Inflammatory macrophage treated with lipopolysaccharide for 1 hour (primary cell): ENCODE results near the gene SEL1L3.

Experiments
- DNase-seq, 2 donors: peaks; one replicate each; pipeline ENCODE4 v3.0.0-alpha.2; 2020 to 2022

SEL1L3 gene

DNA sequence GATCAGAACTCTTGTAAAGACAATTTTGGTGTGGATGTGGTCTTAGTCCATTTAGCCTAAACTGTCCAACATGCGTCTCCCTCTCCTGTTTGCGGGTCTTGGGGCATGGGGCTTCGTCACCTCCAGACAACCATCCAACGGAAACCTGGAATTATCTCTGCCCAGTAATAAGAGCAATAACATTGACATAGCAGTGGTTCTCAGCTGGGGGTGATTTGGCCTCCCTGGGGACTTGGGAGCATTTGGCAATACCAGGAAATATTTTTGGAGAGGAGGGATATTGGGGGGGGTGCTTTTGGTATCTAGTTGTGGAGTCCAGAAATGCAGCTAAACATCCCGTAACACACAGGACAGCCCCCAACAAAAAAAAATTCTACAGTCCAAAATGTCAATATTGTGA is 47.2 kb downstream of the SEL1L3 start:
- DNase-seq, result no peak

DNA sequence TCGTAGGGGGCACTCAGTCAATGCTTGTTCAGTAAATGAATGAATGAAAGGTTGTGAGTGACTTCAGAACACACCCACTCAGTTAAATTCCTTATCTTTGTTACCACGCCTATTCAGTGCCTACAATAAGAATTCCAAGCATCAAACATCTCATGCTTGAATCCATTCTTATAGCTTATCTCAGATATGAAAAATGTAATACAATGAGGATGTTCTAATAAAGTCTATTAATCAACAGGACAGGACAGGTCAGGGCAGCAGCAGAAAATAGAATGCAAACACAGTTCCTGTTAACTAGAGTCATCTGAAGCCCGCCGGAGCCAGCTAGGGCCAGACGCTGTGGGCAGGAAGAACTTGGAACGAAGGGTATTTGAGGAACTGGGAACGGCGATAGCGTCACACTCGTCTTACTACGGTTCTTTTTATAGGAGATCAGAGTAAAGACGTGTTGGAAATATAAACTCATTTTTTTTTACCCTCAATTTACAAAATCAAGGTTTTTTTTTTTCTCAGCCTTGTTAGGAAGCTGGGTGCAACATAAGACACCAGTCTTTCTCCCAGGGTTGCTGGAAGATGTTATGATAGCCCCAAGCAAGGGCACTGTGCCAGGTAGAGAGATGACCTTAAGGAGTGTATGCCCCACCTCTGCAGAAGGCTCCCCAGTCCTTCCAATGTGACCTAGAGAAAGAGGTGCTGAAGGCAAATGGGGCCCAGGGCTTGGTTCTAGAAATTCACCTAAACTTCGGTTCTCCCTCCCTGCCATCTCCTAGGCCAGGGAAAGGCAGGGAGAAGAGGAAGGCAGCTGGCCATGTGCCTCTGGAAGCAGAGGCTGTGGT is 48.3 kb downstream of the SEL1L3 start:
- DNase-seq, result peak; percentile 58 to 71

DNA sequence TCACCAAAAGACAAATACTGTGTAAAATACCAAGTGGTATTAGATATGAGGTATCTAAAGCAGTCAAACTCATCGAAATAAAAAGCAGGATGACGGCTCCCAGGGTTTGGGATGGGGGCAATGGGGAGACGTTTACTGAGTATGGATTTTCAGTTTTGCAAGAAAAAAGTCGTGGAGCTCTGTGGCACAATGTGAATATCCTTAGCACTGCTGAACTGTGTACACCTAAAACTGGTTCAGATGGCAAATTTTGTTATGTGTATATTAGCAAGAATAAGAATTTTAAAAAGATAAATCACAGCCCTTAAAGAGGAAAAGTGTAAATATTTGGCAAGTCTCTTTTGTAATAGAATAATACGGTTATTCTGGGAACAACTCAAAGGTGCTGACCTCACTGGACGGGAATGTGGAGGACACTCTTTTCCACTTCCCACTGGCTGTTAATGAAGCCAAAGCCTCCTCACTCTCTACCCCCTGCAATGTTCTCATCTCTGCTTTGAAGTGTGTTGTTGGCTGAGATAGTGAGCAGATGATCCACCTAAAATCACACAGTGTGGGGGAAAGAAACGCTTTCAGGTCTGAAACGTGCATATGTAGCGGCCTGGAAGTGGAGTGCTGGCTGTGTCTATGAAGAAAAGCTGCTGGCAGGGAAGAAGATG is 49.2 kb downstream of the SEL1L3 start:
- no peak for DNase-seq

DNA sequence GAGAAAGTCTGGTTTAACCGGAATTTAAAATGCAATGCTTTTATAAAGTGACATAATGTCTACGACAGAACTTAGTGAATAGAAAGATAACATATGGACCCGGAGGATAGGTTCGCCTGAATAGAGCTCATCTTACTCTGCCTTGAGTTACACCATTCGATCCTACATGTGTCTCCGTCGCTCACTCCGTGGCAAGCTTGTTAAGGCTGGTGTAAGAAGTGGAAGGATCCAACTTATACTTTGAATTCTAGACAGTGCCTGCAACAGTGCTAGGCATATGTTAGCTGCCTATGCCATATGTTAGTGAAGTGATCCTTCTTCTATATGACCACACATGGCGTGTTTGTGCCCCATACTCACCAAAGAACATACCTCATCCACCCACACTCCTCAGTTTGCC is 50.9 kb downstream of the SEL1L3 start:
- DNase-seq, result no peak

DNA sequence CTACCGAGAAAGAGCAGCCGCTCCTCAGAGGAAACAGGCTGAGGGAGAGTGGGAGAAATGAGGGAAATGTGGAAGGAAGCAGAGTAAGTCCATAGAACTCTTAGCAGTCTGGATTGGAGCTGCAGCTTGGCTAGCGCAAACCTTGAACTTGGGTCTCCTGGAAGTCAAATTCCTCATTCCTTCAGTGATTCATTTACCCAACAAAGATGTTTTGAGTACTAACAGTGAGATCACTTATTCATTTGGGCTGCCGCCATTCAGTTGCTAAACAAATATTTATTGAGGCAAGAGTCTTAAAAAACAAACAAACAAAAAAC is 51.5 kb downstream of the SEL1L3 start:
- DNase-seq, result no peak

DNA sequence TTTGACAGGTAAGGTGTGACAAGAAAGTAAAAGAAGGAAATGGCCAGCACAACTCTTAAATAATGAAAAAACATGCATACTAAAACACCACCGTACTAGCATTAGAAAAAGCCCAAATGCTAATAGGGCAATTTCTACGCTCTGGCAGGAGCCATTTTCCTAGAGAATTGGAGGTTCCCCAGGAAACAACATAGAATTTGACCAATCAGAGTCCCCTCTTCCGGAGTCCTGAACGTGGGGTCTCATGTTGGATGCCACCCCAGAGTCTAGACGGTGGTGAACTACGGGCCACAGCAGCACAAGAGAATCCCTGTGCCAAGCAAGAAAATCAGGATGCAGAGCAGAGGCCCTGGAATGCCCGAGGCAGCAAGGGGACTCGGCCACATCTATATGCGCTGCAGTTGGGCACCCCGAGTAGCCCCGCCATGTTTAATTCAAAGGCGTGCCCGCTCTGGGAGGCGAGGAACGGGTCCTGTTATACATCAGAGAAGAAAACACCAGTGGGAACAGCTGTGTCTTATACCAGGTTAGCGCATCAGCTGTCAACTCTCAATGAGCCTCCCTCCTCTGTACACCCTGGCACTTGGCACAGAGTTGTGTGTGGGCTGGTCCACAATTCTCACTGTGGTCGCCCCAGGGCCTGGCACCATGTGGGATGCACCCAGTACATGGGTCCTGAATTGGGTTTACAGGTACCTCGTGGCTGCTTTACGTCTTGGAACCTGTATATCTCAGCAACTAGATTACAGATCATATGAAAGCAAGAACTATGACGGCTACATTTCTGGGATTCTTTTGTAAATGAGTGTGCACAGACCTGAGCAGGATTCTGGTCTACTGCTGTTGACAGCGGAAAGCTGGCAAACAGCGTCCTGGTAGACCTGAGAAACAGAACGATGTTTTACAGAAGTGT is 52.1 kb downstream of the SEL1L3 start:
- no peak for DNase-seq

DNA sequence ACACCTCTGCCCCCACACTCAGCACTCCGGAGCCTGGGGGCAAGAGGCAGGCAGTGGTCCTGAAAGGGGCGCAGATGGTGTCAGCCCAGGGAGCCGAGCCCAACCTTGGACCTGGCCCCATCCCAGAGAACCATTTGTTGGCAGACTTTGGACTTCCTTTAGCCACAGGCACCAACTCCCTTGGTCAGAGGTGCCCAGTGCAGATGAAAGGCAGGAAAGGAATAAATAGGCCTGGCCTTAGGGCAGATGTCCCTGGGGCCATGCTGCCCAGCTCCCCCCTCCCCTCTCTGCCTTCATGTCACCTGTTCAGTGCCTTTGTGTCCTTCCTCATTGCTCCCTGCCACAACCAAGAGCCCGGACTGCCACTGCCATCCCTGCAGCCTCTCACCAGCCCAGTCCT is 52.8 kb downstream of the SEL1L3 start:
- no peak for DNase-seq

DNA sequence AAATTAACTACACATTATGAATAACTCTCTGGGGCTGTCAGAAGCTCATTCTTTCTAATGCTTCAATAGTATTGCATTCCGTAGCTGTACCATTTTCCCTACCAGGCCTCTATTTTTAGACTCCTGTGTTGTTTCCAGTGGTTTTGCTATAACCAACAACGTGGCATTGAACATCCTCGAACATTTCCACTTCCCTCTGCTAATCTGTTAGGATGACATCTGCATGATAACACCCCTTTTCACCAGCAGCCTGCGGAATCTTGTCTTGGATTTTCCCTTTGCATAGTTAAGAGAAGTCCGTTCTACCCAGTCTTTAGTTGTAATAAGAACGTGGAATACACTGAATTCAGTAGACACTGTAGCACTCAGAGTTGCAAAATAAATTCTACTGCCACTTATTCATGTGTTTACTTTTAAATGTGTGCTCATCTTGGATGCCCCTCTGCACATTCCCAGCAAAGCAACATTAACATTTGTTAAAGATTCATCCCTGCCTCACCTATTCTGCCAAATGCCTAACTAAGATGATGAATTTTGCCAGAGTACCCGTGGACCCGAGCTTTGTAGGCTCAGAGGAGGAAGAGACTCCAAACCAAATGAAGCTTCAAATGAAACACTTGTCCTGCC is 55.6 kb downstream of the SEL1L3 start:
- DNase-seq, result no peak

- no peak for DNase-seq
Measured at GRCh38 chr4:25805255-25805860, 57.4 kb downstream of the SEL1L3 start.

DNA sequence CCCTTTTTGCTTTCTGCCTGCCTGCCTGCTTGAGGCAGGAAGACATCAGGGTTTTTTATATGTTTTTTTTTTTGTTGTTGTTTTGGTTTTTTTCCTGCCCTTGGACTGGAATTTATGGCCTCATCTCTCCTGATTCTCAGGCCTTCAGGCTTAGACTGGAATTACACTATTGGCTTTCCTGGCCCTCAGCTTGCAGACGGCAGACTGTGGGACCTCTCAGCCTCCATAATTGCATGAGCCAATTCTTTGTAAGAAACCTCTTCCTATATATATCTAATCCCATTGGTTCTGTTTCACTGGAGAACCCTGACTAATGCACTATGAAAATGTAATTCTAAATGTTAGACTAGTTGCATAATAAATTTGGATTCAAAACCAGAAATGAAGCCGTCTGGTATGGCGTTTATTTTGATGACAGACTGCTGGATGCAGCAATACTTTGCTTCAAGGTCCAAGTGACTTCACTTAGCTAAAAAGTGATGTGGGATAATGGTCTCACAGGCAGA is 59.0 kb downstream of the SEL1L3 start:
- DNase-seq, result no peak

- no peak for DNase-seq
Measured at GRCh38 chr4:25801594-25801993, 61.2 kb downstream of the SEL1L3 start.

- DNase-seq, result no peak
Measured at GRCh38 chr4:25800245-25800644, 62.5 kb downstream of the SEL1L3 start.

DNA sequence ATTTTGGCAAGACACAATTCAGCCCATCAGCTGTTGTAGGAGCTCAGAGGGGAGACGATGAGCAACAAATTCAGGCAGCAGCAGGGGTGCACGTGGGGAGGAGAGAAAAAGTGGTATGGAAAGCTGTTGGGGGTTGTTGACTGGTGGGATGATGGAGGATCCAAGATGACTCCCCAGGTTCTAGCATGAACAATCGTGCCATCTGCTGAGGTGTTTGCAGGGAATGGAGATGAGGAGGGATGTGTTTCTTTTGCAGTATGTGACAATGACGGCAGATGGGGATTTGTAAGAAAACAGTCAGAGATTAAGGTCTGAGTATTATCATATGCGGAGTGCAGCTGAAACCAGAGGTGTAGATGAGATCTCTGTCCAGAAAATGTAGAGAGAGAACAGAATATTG is 63.3 kb downstream of the SEL1L3 start:
- no peak for DNase-seq

GRCh38 chr4:25797136-25797535 is 65.7 kb downstream of the SEL1L3 start:
- DNase-seq, result no peak

GRCh38 chr4:25795566-25796454 is 67.0 kb downstream of the SEL1L3 start:
- no peak for DNase-seq

- no peak for DNase-seq
Measured at GRCh38 chr4:25795091-25795490, 67.7 kb downstream of the SEL1L3 start.

- peak in 1 of 2 donors; percentile 42 for DNase-seq
Measured at GRCh38 chr4:25792876-25793275, 69.9 kb downstream of the SEL1L3 start.

DNA sequence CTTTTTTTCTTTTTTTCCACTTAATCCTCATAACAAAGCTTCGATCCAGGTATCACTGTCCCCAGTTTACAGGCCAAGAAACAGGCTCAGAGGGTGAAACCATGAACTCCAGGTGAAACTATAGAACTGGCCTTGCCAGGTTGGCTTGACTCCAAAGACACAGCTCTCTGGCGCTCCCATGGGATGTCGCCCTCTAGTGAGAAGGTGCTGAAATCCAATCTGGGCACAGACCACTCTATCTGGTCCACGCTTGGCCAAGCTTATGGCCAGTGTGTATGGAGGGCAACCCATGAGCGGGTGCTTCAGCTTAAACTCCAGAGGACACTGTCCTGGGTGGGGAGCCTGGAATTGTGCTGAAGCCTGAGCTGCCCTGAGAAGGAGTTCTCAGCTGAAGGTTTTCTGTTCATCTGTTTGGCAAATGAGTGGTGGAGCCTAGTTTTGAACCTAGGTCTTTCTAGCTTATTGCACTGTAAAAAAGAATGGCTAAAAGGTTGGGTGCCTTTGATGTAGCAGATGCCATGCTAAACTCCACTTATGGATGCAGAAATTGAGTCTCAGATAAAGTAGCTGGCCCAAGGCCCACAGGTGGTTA is 70.5 kb downstream of the SEL1L3 start:
- no peak for DNase-seq

DNA sequence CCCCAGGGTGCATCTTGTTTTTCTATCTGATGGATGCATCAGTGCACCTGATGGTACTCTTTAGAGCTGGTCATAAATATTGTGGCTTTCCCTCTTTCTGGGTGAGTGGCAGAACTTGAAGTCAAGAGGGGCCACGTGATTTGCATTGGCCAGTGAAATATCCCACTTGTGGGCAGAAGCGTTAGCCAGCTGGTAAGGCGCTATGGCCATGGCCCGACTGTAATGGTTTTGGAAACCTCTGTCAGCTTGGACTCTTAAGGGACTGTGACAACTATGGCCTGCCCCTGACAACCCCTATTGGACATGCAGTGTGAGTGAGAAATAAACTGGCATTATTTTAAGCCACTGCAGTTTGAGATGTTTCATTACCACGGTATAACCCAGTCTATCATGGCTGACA is 72.8 kb downstream of the SEL1L3 start:
- no peak for DNase-seq

DNA sequence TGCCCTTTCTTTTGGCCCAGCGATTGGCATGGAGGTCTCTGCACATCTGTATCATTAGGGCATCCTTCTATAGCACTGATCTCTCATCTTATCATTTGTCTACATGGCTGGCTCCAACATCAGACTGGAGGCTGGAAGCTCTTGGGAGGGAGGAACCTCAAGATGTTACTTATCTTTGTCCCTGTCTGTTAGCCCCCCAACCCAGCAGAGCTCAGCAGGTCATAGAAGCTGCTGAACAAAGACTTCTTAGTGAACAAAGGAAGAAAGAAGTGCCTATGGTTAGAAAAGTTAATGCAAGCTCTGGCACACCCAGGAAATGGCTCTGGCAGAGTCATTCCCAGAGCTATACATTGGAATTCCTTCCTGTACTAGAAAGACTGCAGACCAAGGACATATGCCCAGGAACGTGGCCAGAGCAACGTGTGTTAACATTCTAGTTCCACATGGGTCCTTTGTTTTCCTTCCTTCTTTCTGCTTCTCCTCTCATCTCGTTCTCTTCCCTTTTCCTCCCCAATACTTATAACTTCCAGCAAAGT is 74.0 kb downstream of the SEL1L3 start:
- no peak for DNase-seq
